ENCODE data around the gene LCE3E.
"Not testable (repeated sequence)": the region's sequence is repeated elsewhere in the genome, so short reads cannot be mapped to it uniquely, and the experiment has no call there.

The LCE3E gene

DNA sequence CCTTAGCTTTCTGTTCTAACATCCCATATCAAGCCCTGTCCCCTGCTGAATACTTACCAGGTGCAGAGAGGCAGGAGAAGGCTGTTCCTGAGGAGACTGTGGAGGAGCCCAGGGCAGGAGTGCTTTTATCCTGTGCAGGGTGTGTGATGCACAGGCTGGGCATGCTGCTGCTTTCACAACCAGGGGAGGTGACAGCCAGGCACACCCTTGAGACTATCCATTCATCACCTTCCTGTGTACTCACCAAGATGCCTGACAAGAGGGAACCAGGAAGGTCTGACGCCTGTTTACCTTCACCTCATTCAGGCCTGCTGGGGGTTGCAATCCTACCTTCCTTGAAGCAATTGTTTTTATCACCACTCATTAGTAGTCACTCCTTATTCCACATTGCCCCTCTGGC is at the start of gene LCE3E:
Gene LCE3E, minus strand, starts transcription at position 100 of the 400 bp plus-strand sequence. CDS start 572 bp downstream, outside the sequence.
- no peak for DNase-seq

DNA sequence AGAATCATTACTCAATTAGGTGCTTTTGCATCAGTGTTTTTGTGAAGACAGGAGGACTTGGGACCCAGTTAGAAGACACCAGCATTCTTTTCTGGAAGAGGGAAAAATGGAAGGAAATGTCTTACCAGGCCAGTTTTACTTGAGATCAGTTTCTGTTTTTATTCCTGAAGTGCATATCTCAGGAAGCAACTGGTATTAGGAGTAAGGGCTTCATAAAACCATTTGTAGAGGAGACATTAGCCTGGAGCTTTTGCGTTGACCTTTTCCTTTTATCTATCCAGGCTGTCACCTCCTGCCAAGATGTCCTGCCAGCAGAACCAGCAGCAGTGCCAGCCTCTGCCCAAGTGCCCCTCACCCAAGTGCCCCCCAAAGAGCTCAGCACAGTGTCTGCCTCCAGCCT is 46.9 kb upstream of the LCE3E start, which contains the start of gene LCE3B:
Gene LCE3B, plus strand, starts transcription at position 301 of the 400 bp plus-strand sequence. Its CDS starts 0 bp downstream, at position 301.
- DNase-seq = no peak

DNA sequence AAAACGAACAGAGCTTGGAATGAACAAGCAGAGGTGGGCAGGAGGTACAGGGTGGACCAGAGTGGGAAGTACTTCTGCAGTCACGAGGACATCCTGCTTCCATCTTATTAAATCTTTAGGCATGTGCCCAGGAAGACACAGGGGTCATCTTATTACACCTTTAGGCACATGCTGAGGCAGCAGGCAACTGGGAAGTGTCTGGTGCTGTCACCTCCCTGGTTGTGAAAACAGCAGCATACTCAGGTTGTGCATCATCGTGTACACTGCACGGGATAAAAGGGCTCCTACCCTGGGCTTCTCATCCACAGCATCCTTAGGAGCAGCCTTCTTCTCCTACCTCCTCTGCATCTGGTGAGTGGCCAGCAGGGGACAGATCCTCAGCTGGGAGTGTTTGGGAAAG is 33.4 kb upstream of the LCE3E start, which contains the start of gene LCE3C:
Gene LCE3C, plus strand, starts transcription at position 301 of the 400 bp plus-strand sequence. CDS start 498 bp downstream, outside the sequence.
- no peak for DNase-seq

- no peak for DNase-seq
Observed at GRCh38 chr1:152596986-152597385, 30.4 kb upstream of the LCE3E start.

DNA sequence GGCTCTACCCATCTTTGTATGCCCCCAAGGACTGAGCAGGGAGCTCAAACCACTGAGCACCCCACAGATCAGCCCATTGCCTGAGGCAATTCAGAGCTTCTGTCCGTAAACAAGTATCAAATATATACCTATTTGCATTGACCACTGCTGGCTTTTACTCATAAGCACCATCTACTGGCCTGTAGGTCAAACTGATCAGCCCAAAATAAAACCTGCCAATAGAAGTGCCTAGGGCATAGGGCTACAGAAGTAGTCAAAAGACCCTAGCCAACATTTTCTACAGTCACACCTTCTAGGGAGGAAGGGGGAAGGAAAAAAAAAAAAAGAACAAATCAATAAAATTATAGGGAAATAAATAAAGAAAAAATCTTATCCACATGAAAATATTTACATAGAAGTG is 19.0 kb upstream of the LCE3E start:
- DNase-seq = no peak

GRCh38 chr1:152582647-152583046 is 16.1 kb upstream of the LCE3E start:
- no peak for DNase-seq

GRCh38 chr1:152580433-152580832 is 13.9 kb upstream of the LCE3E start, which contains the start of gene LCE3D:
Gene LCE3D (minus strand): TSS chr1:152580516. CDS start chr1:152579936, 580 bp downstream.
- no peak for DNase-seq

DNA sequence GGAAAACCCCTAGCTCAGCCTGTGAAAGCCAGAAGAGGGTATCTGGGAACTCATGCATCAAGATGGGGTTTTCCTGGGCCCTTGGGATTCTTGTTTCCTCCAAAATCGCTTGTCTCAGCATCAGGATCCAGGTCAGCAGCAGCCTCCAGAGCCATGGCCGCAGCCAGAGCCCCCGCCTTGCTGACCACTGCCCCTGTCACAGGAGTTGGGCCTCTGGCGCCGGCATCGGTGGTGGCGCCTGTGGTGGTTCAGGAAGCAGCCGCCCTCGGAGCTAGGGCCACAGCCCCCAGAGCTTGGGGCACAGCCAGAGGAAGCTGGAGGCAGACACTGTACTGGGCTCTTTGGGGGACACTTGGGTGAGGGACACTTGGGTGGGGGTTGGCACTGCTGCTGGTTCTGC is 12.9 kb upstream of the LCE3E start:
- DNase-seq = not testable (repeated sequence)

DNA sequence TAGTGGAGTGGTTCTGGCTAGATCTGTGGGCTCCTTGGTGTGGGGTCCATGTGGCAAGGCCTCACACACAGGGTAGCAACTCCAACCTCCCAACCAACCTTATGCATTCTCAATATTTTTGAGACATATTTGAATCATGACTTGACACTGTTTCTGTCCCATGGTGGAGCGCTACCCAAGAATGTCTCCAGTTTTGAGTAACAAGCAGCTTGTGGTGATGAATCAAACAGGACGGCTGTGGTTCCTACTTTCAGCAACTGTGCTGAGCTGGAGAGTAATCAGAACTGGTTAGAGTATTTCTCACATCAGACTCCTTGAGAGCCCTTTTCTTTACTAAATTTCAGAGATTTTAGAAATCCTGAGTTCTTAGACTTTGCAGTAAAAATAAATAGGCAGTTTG is 10.6 kb upstream of the LCE3E start:
- no peak for DNase-seq

DNA sequence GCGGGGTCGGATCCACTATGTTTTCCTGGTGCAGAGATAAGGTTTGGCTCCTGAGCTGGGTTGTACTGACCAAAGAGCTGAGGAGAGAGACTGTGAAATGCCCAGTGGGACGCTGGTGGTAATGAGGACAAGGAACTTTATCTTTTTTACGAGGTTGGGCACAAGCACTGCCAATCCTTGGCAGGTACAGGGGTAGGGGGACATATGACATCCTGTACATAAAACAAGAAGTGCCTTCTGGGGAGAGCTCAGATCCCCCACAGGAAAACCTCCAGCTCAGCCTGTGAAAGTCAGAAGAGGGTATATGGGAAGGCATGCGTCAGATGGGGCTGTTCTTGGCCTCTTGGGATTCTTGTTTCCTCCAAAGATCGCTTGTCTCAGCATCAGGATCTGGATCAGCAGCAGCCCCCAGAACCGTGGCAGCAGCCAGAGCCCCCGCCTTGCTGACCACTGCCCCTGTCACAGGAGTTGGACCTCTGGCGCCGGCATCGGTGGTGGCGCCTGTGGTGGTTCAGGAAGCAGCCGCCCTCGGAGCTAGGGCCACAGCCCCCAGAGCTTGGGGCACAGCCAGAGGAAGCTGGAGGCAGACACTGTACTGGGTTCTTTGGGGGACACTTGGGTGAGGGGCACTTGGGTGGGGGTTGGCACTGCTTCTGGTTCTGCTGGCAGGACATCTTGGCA is 905 bp downstream of the LCE3E start:
- no peak for DNase-seq

DNA sequence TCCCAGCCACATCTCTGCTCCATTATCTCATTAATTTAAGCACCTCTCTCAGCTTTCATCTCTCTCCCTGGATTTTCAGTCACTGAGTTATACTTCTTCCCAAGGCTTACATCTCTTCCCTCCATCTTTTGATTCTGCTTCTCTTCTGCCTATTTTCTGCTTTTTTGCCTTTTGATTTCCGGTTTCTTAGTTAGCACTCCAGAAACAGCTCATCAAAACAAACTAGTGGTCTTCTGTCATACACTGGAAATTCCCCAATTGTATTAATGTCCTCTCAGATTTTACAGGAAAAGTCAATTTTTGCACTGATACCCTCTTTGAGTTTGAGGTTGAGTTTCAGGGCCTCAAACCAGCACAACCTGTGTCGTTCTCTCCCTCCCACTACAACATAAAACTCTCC is 1.5 kb downstream of the LCE3E start:
- no peak for DNase-seq

DNA sequence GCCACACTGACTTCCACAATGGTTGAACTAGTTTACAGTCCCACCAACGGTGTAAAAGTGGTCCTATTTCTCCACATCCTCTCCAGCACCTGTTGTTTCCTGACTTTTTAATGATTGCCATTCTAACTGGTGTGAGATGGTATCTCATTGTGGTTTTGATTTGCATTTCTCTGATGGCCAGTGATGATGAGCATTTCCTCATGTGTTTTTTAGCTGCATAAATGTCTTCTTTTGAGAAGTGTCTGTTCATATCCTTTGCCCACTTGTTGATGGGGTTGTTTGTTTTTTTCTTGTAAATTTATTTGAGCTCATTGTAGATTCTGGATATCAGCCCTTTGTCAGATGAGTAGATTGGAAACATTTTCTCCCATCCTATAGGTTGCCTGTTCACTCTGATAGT is 18.2 kb downstream of the LCE3E start:
- DNase-seq = not testable (repeated sequence)

DNA sequence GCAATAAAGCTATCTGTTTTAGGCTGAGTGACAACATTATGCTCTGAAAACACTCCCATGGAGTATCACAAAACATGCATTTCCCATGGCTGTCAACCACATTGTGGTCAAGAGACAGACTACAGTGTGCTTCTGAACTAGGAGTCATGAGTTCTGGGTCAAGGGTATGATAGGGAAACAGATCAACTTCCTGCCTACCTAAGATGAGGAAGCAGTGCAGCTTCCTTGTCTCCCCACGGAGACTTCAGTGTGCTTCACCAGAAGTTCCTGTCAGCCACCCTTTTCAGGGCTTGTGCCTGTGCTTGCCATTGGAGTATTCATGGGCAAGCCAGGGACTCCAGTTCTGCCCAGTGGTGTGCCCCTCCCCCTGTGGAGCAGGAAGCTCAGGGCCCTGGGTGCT is 19.9 kb downstream of the LCE3E start:
- DNase-seq = no peak

- peak; percentile 61 for DNase-seq
Observed at GRCh38 chr1:152543820-152544219, 22.8 kb downstream of the LCE3E start.

DNA sequence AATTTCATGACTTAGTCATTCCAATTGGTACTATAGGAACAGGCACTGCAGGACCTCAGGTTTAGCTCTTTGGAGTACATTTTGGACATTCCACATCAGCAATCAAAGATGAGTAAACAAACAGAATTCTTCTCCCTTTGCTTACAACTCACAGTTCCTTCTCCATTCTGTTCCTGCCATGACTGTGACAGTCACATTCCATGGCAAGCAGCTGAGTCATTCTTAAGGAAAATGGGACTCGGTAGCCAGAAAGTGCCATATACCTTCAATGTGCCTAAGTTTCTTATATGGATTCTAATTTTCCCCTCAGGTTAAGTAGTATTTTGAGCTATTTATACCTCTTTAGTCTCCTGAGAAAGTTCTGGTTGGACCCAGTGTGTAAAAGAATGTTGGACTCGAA is 26.7 kb downstream of the LCE3E start:
- DNase-seq = no peak

DNA sequence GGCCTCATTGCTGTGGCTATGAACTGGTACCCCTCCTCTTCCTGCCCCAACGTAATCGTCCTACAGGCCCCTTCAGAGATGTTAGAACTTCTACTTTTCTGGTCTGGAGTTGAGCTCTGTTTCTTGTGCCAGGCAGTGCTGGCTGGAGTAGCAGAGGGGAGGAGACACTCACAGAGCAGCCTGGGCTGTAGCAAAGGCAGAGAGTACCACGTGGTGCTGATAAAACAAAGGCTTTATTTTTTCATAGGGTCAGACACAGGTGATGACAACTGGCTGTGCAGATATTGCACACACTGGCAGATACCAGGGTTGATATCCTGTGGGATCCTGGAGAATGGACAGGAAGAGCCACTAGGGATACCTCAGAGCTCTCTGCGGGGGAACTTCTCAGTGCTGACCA is 29.1 kb downstream of the LCE3E start:
- no peak for DNase-seq

- no peak for DNase-seq
Observed at GRCh38 chr1:152535774-152536173, 30.8 kb downstream of the LCE3E start.

- peak; percentile 57 for DNase-seq
Observed at GRCh38 chr1:152533327-152533938, 33.1 kb downstream of the LCE3E start.

- no peak for DNase-seq
Observed at GRCh38 chr1:152525080-152525641, 41.4 kb downstream of the LCE3E start.

- no peak for DNase-seq
Observed at GRCh38 chr1:152520561-152521090, 46.0 kb downstream of the LCE3E start.

- peak; percentile 2 for DNase-seq
Observed at GRCh38 chr1:152519851-152520250, 46.7 kb downstream of the LCE3E start.

GRCh38 chr1:152517237-152517811 is 49.3 kb downstream of the LCE3E start:
- DNase-seq = no peak

GRCh38 chr1:152516082-152516481 is 50.5 kb downstream of the LCE3E start:
- no peak for DNase-seq
